ENCODE measurements around the gene CACNA1G.

DNA sequence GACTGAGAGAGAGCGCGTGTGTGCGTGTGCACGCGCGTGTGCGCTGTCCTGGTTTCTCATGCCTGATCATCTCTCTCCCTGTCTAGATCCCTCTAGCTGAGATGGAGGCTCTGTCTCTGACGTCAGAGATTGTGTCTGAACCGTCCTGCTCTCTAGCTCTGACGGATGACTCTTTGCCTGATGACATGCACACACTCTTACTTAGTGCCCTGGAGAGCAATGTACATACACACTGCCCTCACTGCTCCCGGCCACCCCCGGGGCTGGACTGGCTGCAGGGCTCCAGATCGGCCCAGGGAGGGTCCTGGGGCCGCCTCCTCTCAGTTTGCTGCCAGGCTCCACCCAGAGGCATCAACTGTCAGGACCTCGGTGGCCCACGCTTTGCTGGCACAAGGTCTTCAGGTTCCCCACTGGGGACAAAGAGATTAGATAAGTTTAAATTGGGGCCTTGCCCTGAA, 61.1 kb downstream of the CACNA1G start:
- TF ChIP-seq, protein P1, sequence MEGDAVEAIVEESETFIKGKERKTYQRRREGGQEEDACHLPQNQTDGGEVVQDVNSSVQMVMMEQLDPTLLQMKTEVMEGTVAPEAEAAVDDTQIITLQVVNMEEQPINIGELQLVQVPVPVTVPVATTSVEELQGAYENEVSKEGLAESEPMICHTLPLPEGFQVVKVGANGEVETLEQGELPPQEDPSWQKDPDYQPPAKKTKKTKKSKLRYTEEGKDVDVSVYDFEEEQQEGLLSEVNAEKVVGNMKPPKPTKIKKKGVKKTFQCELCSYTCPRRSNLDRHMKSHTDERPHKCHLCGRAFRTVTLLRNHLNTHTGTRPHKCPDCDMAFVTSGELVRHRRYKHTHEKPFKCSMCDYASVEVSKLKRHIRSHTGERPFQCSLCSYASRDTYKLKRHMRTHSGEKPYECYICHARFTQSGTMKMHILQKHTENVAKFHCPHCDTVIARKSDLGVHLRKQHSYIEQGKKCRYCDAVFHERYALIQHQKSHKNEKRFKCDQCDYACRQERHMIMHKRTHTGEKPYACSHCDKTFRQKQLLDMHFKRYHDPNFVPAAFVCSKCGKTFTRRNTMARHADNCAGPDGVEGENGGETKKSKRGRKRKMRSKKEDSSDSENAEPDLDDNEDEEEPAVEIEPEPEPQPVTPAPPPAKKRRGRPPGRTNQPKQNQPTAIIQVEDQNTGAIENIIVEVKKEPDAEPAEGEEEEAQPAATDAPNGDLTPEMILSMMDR (conservative IDR thresholded peaks at IDR 0.05; ENCODE audit: low read length), result no peak
- no peak for TF ChIP-seq EZH2phosphoT487 (IDR thresholded peaks at IDR 0.05; ENCODE audit: borderline replicate concordance)

Measured in Loucy (cell line).